IPS-11a (cell line): ENCODE results near the gene LAMP1.
"Not testable (repeated sequence)": the region's sequence is repeated elsewhere in the genome, so short reads cannot be mapped to it uniquely, and the experiment has no call there.

ENCODE experiments used
- H3K4me3 ChIP-seq: one replicate; pipeline ENCODE4 v1.5.1; 2013; ENCODE audit warnings: low read depth, low read length, control low read depth

Gene LAMP1

GRCh38 chr13:113296823-113297369, at the start of gene LAMP1:
TSS of gene LAMP1 (plus strand) at chr13:113297239. CDS start at chr13:113297435, 196 bp downstream.
- H3K4me3 ChIP-seq = peak within 1 kb of the TSS; percentile 95

GRCh38 chr13:113252516-113253095, 44.4 kb upstream of the LAMP1 start:
- no peak overlapping the region for H3K4me3 ChIP-seq

GRCh38 chr13:113257908-113258307, 39.1 kb upstream of the LAMP1 start:
- not testable (repeated sequence) for H3K4me3 ChIP-seq

GRCh38 chr13:113258321-113259054, 38.6 kb upstream of the LAMP1 start:
- H3K4me3 ChIP-seq = no peak overlapping the region

GRCh38 chr13:113260996-113261395, 36.0 kb upstream of the LAMP1 start:
- H3K4me3 ChIP-seq = no peak overlapping the region

GRCh38 chr13:113263016-113263415, 34.0 kb upstream of the LAMP1 start:
- not testable (repeated sequence) for H3K4me3 ChIP-seq

GRCh38 chr13:113267642-113268405, 29.2 kb upstream of the LAMP1 start:
- no peak overlapping the region for H3K4me3 ChIP-seq

GRCh38 chr13:113272031-113272430, 25.0 kb upstream of the LAMP1 start:
- H3K4me3 ChIP-seq = no peak overlapping the region

GRCh38 chr13:113272701-113273181, 24.3 kb upstream of the LAMP1 start:
- H3K4me3 ChIP-seq = no peak overlapping the region

GRCh38 chr13:113273321-113273720, 23.7 kb upstream of the LAMP1 start:
- H3K4me3 ChIP-seq = no peak overlapping the region

GRCh38 chr13:113273851-113274590, 23.0 kb upstream of the LAMP1 start:
- no peak overlapping the region for H3K4me3 ChIP-seq

GRCh38 chr13:113274721-113275120, 22.3 kb upstream of the LAMP1 start:
- no peak overlapping the region for H3K4me3 ChIP-seq

GRCh38 chr13:113275387-113275786, 21.7 kb upstream of the LAMP1 start:
- no peak overlapping the region for H3K4me3 ChIP-seq

- H3K4me3 ChIP-seq = no peak overlapping the region
Measured at GRCh38 chr13:113280126-113280525, 16.9 kb upstream of the LAMP1 start.

GRCh38 chr13:113283904-113284303, 13.1 kb upstream of the LAMP1 start:
- H3K4me3 ChIP-seq = no peak overlapping the region

GRCh38 chr13:113288880-113289279, 8.2 kb upstream of the LAMP1 start:
- H3K4me3 ChIP-seq = no peak overlapping the region

- no peak overlapping the region for H3K4me3 ChIP-seq
Measured at GRCh38 chr13:113291129-113291528, 5.9 kb upstream of the LAMP1 start.

- H3K4me3 ChIP-seq = no peak overlapping the region
Measured at GRCh38 chr13:113292021-113292862, 4.8 kb upstream of the LAMP1 start.

- H3K4me3 ChIP-seq = no peak overlapping the region
Measured at GRCh38 chr13:113293686-113294085, 3.4 kb upstream of the LAMP1 start.

- H3K4me3 ChIP-seq = no peak overlapping the region
Measured at GRCh38 chr13:113295776-113296175, 1.3 kb upstream of the LAMP1 start.
